ACHN (cell line): ENCODE results near the gene PRUNE2.

Experiments
- DNase-seq: peaks from one replicate; pipeline ENCODE4 v3.0.0-alpha.2; 2015
- in situ Hi-C: cut with HindIII; loops from 2 replicates; pipeline ENCODE4 v1.10.0; 2017; ENCODE audit warnings: low sequenced_read_pairs, low pct_ligation_motif_present, low pct_unique_long_range_greater_than_20kb

The PRUNE2 gene

GRCh38 chr9:76580820-76581219 is 325.1 kb downstream of the PRUNE2 start:
- in situ Hi-C loops: no loop called here
- no peak for DNase-seq

GRCh38 chr9:76580188-76580587 is 325.7 kb downstream of the PRUNE2 start:
- in situ Hi-C loops: no loop called here
- DNase-seq: no peak

GRCh38 chr9:76576344-76576743 is 329.6 kb downstream of the PRUNE2 start:
- in situ Hi-C loops: no loop called here
- DNase-seq: peak; percentile 11

- in situ Hi-C loops: no loop called here
- no peak for DNase-seq
Observed at GRCh38 chr9:76575761-76576160, 330.2 kb downstream of the PRUNE2 start.

- in situ Hi-C loops: no loop called here
- no peak for DNase-seq
Observed at GRCh38 chr9:76573905-76574760, 331.8 kb downstream of the PRUNE2 start.

GRCh38 chr9:76573408-76573807 is 332.5 kb downstream of the PRUNE2 start:
- in situ Hi-C loops: no loop called here
- DNase-seq: no peak

- no peak for DNase-seq
- in situ Hi-C loops: no loop called here
Observed at GRCh38 chr9:76572151-76572550, 333.8 kb downstream of the PRUNE2 start.

- in situ Hi-C loops: no loop called here
- peak; percentile 11 for DNase-seq
Observed at GRCh38 chr9:76571743-76572146, 334.2 kb downstream of the PRUNE2 start.

GRCh38 chr9:76571288-76571687 is 334.6 kb downstream of the PRUNE2 start:
- DNase-seq: peak; percentile 2
- in situ Hi-C loops: no loop called here

- in situ Hi-C loops: no loop called here
- DNase-seq: no peak
Observed at GRCh38 chr9:76570826-76571225, 335.1 kb downstream of the PRUNE2 start.

- in situ Hi-C loops: no loop called here
- no peak for DNase-seq
Observed at GRCh38 chr9:76567086-76567485, 338.8 kb downstream of the PRUNE2 start.

- in situ Hi-C loops: no loop called here
Observed at GRCh38 chr9:76564297-76564696, 341.6 kb downstream of the PRUNE2 start.

GRCh38 chr9:76562511-76562911 is 343.4 kb downstream of the PRUNE2 start:
- DNase-seq: no peak
- in situ Hi-C loops: no loop called here

More at GRCh38 chr9:76564297-76564696, 341.6 kb downstream of the PRUNE2 start:
- DNase-seq: no peak

GRCh38 chr9:76561900-76562299 is 344.0 kb downstream of the PRUNE2 start:
- DNase-seq: no peak
- in situ Hi-C loops: no loop called here
